Tibial artery (tissue), 4 donors: ENCODE measurements around the gene ATP8A1.
"Not testable (repeated sequence)": the region's sequence is repeated elsewhere in the genome, so short reads cannot be mapped to it uniquely, and the experiment has no call there.

Experiments
- DNase-seq, 2 donors: peaks; one replicate each; pipeline ENCODE4 v3.0.0-alpha.2; 2019
- H3K27ac ChIP-seq, 2 donors: fragments of 200-600 bp; sonication (generic) in 1 of 2; 1 replicate in 1 of 2; 2 replicates in 1 of 2; pipeline ENCODE4 v1.5.1; 2018 to 2019; ENCODE audit warnings: mild to moderate bottlenecking in 1 of 2
- H3K27me3 ChIP-seq, 2 donors: fragments of 200-600 bp; sonication (generic) in 1 of 2; one replicate each; pipeline versions ENCODE4 v1.5.1 to v1.6.0; 2016 to 2019
- H3K36me3 ChIP-seq, 3 donors: fragments of 200-600 bp; sonication (generic) in 2 of 3; one replicate each; pipeline ENCODE4 v1.5.1; 2016 to 2019; ENCODE audit warnings: mild to moderate bottlenecking in 2 of 3
- H3K4me1 ChIP-seq, 4 donors: fragments of 200-600 bp; sonication (generic) in 2 of 4; 1 replicate in 3 of 4; 2 replicates in 1 of 4; pipeline ENCODE4 v1.5.1; 2016 to 2019
- H3K4me3 ChIP-seq, 2 donors: fragments of 200-600 bp; sonication (generic) in 1 of 2; 1 replicate in 1 of 2; 2 replicates in 1 of 2; pipeline ENCODE4 v1.5.1; 2018 to 2019; ENCODE audit warnings: mild to moderate bottlenecking in 2 of 2
- H3K9me3 ChIP-seq, 3 donors: fragments of 200-600 bp; sonication (generic) in 1 of 3; one replicate each; pipeline ENCODE4 v1.5.1; 2016 to 2019
- intact Hi-C: fragments of 100-400 bp; cut with DNase I; formaldehyde crosslinking; loops from one replicate; pipeline ENCODE4 v1.15.0; 2023; ENCODE audit warnings: low total_unique reads
- TF ChIP-seq, protein P1 (sequence below), 2 experiments: fragments of 200-600 bp in 1 of 2; fragments of 450-650 bp in 1 of 2; IDR thresholded peaks; one replicate each; pipeline ENCODE4 v1.5.1; 2017 to 2019; ENCODE audit warnings: antibody characterized with exemption in 2 of 2, mild to moderate bottlenecking in 1 of 2, moderate library complexity in 1 of 2

The ATP8A1 gene

DNA sequence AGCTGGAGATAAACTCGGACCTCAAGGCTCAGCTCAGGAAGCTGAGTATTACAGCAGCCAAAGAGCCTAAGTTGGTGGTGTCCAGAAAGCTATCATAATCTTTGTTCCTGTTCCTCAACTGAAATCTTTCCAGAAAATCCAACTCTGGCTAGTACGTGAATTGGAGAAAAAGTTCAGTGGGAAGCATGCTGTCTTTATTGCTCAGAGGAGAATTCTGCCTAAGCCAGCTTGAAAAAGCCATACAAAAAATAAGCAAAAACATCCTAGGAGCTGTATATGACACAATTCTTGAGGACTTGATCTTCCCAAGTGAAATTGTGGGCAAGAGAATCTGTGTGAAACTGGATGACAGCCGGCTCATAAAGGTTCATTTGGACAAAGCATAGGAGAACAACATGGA, 185.0 kb downstream of the ATP8A1 start:
- TF ChIP-seq, protein P1, sequence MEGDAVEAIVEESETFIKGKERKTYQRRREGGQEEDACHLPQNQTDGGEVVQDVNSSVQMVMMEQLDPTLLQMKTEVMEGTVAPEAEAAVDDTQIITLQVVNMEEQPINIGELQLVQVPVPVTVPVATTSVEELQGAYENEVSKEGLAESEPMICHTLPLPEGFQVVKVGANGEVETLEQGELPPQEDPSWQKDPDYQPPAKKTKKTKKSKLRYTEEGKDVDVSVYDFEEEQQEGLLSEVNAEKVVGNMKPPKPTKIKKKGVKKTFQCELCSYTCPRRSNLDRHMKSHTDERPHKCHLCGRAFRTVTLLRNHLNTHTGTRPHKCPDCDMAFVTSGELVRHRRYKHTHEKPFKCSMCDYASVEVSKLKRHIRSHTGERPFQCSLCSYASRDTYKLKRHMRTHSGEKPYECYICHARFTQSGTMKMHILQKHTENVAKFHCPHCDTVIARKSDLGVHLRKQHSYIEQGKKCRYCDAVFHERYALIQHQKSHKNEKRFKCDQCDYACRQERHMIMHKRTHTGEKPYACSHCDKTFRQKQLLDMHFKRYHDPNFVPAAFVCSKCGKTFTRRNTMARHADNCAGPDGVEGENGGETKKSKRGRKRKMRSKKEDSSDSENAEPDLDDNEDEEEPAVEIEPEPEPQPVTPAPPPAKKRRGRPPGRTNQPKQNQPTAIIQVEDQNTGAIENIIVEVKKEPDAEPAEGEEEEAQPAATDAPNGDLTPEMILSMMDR (IDR thresholded peaks at IDR 0.05): no peak
- H3K4me3 ChIP-seq: no peak overlapping the region
- H3K4me1 ChIP-seq: no peaks in the 10 kb centered on the region
- no peak overlapping the region for H3K27ac ChIP-seq
- H3K36me3 ChIP-seq: no peaks in the 10 kb centered on the region
- no peaks in the 10 kb centered on the region for H3K27me3 ChIP-seq
- H3K9me3 ChIP-seq: no peaks in the 10 kb centered on the region
- no peak for DNase-seq
- intact Hi-C loops: no loop called here

DNA sequence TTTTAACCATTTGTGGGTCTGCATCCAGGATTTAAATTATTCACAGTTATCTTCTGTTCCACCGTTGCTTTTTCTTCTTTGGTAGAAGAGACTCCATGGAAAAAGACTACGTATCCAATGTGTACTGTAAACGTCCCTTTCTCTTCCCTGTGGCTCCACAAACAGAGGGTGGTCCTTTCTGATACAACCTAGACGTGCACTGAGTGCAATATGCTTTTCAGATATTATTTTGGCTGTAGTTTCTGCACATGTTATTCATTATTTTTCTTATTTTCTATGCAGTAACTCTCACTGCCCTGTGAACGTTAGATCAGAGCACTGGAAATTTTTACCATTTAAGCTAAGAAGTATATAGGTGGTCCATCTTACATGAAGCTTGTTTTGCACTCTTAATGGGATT, 186.9 kb downstream of the ATP8A1 start:
- Histone ChIP-seq H3K9me3 (no peaks in the 10 kb centered on the region), H3K4me1 (no peaks in the 10 kb centered on the region), H3K4me3 (no peak overlapping the region), H3K27me3 (no peaks in the 10 kb centered on the region), H3K27ac (no peak overlapping the region), H3K36me3 (no peaks in the 10 kb centered on the region)
- TF ChIP-seq, protein P1 (IDR thresholded peaks at IDR 0.05): no peak
- intact Hi-C loops: no loop called here
- DNase-seq: no peak

DNA sequence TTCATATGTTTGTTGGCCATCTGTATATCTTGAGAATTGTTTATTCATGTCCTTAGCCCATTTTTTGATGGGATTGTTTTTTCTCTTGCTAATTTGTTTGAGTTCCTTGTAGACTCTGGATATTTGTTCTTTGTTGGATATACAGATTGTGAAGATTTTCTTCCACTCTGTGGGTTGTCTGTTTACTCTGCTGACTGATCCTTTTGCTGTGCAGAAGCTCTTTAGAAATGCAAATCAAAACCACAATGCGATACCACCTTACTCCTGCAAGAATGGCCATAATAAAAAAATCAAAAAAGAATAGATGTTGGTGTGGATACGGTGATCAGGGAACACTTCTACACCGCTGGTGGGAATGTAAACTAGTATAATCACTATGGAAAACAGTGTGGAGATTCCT, 189.1 kb downstream of the ATP8A1 start:
- H3K4me1 ChIP-seq, H3K4me3 ChIP-seq, H3K27ac ChIP-seq, intact Hi-C loops, H3K9me3 ChIP-seq, DNase-seq, H3K27me3 ChIP-seq: not testable (repeated sequence)
- H3K36me3 ChIP-seq: peaks cover 6 to 13% (median 8%) of the 10 kb centered on the region in 3 donors

DNA sequence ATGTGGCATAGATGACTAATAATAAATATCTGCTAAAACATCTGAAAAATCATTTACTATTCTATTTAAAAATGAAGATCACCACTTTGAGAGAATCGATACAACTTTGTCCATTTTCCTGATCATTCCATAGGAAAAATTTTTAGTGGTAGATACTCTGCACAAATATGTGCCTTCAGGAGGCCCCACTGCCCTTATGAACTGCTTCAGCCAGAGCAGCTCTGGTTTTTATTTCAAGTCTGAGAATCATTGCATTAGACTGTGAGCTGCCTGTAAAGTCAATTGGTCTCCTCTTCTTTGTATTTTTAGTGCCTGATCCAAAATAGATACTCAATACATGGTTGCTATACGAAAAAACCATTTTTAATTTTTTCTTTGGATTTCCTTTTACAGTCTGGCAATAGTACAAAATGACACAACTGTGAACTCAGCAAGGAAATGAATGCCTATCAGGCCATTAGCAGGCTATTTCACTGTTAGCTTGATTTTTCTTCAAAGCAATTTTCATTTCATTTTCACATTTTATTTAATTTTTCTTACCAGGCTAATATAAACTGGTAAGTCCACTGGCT, 190.5 kb downstream of the ATP8A1 start:
- intact Hi-C loops: no loop called here
- no peaks in the 10 kb centered on the region for H3K27me3 ChIP-seq
- H3K9me3 ChIP-seq: no peaks in the 10 kb centered on the region
- peaks cover 6 to 19% (median 17%) of the 10 kb centered on the region in 3 donors for H3K36me3 ChIP-seq
- H3K27ac ChIP-seq: no peak overlapping the region
- no peak for DNase-seq
- H3K4me3 ChIP-seq: no peak overlapping the region
- no peaks in the 10 kb centered on the region for H3K4me1 ChIP-seq
- TF ChIP-seq, protein P1 (IDR thresholded peaks at IDR 0.05): no peak

DNA sequence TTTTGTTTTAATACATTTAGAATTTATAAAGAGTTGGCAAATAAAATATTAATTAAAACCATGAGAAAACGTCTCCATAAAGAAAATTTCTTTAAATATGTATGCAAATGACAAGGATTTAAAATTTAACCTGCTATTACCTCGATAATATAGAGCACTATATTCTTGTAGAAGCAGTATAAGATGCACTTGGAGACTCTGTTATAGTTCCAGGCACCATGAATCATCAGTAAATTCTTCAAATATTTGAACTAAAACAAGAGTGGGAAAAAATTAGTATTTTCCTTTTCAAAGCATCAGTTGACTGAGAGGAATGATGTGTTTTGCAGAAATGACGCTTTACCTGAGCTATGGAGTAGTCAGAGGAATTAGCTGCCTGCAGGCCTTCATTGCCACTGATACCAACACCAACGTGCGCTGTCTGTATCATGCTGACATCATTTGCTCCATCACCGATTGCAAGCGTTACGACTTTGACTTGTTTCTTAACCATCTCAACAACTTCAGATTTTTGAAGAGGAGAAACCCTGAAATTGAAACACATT, 192.3 kb downstream of the ATP8A1 start:
- no peaks in the 10 kb centered on the region for H3K9me3 ChIP-seq
- no peak for DNase-seq
- H3K36me3 ChIP-seq: peaks cover 6 to 19% (median 17%) of the 10 kb centered on the region in 3 donors
- H3K4me1 ChIP-seq: no peaks in the 10 kb centered on the region
- no peak overlapping the region for H3K27ac ChIP-seq
- no peak overlapping the region for H3K4me3 ChIP-seq
- intact Hi-C loops: no loop called here
- TF ChIP-seq, protein P1 (IDR thresholded peaks at IDR 0.05): no peak
- H3K27me3 ChIP-seq: no peaks in the 10 kb centered on the region

DNA sequence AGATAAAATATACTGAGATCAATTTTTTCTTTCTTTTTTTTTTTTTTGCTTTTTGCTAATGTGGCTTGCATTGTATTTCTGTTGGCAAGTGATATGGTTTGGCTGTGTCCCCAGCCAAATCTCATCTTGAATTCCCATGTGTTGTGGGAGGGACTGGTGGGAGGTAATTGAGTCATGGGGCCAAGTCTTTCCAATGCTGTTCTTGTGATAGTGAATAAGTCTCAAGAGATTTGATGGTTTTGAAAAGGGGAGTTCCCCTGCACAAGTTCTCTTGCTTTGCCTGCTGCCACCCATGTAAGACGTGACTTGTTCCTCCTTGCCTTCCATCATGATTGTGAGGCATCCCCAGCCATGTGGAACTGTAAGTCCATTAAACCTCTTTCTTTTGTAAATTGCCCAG, 195.7 kb downstream of the ATP8A1 start:
- H3K27me3 ChIP-seq, DNase-seq, intact Hi-C loops, H3K4me3 ChIP-seq, H3K4me1 ChIP-seq, H3K9me3 ChIP-seq, H3K27ac ChIP-seq: not testable (repeated sequence)
- peaks cover 6 to 19% (median 17%) of the 10 kb centered on the region in 3 donors for H3K36me3 ChIP-seq

DNA sequence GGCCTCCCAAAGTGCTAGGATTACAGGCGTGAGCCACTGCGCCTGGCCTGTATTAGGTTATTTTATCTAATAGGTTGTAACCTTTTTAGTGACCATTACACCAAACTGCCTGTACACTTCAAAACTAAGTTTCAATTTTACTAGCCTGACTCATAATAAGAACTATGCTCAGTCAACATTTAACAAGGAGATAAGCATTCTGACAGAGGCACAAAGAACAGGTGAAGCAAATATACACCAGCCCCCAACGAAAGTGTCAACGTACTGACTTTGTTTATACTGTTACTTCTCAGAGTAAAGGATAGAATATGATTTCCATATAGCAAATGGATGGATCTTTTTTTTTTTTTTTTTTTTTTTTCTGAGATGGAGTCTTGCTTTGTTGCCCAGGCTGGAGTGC, 196.9 kb downstream of the ATP8A1 start:
- intact Hi-C loops: no loop called here
- Histone ChIP-seq H3K27ac (no peak overlapping the region), H3K27me3 (no peaks in the 10 kb centered on the region), H3K36me3 (peaks cover 6 to 19% (median 17%) of the 10 kb centered on the region in 3 donors), H3K4me1 (peaks cover 0 to 9% (median 0%) of the 10 kb centered on the region in 4 donors), H3K9me3 (no peaks in the 10 kb centered on the region), H3K4me3 (no peak overlapping the region)
- TF ChIP-seq, protein P1 (IDR thresholded peaks at IDR 0.05): no peak
- no peak for DNase-seq
